ES-I3 (cell line): ENCODE results near the gene TRIM14.
"Not testable (repeated sequence)": the region's sequence is repeated elsewhere in the genome, so short reads cannot be mapped to it uniquely, and the experiment has no call there.

ENCODE experiments used
- H3K36me3 ChIP-seq: 2 replicates; pipeline ENCODE4 v1.6.1; 2013; ENCODE audit warnings: mild to moderate bottlenecking, low read length, control low read depth, moderate library complexity; ENCODE audit not compliant: insufficient read depth
- H3K4me1 ChIP-seq: 2 replicates; pipeline ENCODE4 v1.6.1; 2013; ENCODE audit warnings: mild to moderate bottlenecking, control low read depth, low read length; ENCODE audit not compliant: insufficient read depth
- H3K9ac ChIP-seq: 2 replicates; pipeline ENCODE4 v1.6.1; 2013; ENCODE audit warnings: low read depth, mild to moderate bottlenecking, low read length, moderate library complexity
- H3K9me3 ChIP-seq: 2 replicates; pipeline ENCODE4 v1.6.1; 2013; ENCODE audit warnings: mild to moderate bottlenecking, low read length, moderate library complexity; ENCODE audit not compliant: control insufficient read depth, insufficient read depth

Gene TRIM14

DNA sequence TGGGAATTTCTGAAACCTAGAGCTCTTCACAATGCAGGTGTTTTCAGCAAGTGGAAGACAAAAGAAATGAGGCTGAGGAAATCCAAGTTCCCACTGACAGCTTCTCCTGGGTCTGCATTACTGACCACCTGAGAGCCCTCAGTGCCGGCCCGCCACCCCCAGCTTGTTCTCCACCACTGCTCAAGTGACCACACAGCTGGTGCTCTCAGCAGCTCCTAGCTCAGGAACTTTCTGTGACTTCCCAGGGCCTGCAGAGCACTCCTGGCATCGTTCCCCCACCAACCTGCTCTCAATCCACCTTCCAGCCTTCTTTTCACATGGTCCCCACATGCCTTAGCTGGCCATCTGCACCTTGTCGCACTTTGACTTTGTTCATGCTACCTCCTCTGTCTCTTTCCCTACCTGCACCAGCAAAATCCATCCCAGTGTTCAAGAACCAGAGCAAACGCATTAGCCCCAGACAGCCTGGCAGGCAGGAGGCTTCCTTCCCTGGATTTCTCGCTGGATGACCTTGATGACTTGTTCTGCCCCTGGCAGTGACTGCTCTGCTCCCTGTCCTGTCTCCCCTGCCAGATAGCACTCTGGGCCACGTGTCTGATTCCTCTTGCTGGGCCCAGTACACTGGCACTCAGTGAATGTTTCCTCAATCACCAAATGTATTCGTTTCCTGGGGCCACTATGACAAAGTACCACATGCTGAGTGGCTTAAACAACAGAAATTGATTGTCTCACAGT lies 97.5 kb downstream of the TRIM14 start:
- H3K4me1 ChIP-seq: 0 out of 2 replicates have a peak, but pooled peaks cover 5% of the 10 kb centered on the region
- H3K9me3 ChIP-seq: no peaks in the 10 kb centered on the region
- no peak overlapping the region for H3K9ac ChIP-seq
- H3K36me3 ChIP-seq: peaks cover 4% of the 10 kb centered on the region; the same call in 1 of the 2 replicates

DNA sequence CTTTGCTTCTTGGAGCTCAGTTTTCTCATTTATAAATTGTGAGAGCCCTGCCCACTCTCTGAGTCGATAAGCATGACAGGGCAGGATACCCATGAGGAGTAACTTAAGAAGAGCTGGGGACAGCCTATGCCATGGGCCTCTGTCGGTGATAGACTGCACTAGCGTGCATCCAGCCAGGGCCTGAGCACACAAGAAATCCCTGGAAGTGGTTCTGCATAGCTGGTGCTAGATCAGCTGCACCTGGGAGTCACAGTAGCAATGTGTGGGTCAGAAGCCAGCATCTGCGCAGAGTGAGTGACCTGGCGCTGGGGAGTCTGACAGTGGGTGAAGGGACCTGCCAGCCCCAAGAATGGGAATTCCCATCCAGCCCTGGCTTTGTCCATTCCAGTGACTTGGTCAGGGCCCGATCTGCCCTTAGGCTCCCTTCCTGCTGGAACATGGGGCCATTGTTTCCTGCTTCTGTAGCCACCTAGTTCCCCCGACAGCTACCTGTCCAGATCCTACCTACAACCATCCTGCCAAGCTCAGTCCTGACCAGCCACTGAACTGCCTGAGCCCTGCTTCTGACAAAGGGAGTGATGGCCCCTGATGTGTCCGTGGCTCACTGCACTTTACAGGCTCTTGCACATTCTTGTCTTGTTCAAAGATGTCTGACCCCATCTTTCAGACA lies 98.4 kb downstream of the TRIM14 start:
- H3K36me3 ChIP-seq: peaks cover 7% of the 10 kb centered on the region
- no peak overlapping the region for H3K9ac ChIP-seq
- no peaks in the 10 kb centered on the region for H3K9me3 ChIP-seq
- no peaks in the 10 kb centered on the region for H3K4me1 ChIP-seq

DNA sequence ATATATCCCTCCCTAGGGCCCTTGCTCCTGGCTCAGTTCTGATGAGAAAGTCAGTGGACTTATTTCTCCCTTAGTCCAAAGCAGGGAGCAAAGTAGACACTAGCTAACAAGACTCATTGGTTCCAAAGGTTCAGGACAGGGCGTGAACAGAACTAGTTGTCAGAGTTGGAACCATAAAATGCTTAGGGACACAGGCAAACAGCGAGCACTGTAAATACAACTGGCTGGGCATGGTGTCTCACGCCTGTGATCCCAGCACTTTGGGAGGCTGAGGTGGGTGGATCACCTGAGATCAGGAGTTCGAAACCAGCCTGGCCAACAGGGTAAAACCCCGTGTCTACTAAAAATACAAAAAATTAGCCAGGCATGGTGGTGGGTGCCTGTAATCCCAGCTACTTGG lies 99.2 kb downstream of the TRIM14 start:
- H3K9me3 ChIP-seq, H3K4me1 ChIP-seq, H3K36me3 ChIP-seq, H3K9ac ChIP-seq: not testable (repeated sequence)
